ENCODE results near the gene ANKRD63.

ANKRD63 gene

GRCh38 chr15:40295877-40296560 is 13.2 kb upstream of the ANKRD63 start:
- TF ChIP-seq, protein P1, sequence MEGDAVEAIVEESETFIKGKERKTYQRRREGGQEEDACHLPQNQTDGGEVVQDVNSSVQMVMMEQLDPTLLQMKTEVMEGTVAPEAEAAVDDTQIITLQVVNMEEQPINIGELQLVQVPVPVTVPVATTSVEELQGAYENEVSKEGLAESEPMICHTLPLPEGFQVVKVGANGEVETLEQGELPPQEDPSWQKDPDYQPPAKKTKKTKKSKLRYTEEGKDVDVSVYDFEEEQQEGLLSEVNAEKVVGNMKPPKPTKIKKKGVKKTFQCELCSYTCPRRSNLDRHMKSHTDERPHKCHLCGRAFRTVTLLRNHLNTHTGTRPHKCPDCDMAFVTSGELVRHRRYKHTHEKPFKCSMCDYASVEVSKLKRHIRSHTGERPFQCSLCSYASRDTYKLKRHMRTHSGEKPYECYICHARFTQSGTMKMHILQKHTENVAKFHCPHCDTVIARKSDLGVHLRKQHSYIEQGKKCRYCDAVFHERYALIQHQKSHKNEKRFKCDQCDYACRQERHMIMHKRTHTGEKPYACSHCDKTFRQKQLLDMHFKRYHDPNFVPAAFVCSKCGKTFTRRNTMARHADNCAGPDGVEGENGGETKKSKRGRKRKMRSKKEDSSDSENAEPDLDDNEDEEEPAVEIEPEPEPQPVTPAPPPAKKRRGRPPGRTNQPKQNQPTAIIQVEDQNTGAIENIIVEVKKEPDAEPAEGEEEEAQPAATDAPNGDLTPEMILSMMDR (IDR thresholded peaks at IDR 0.05; ENCODE audit: borderline replicate concordance, insufficient read depth, low read depth, low read length) = no peak
- H3K4me3 ChIP-seq (ENCODE audit: low read depth, low read length) = no peak overlapping the region

DNA sequence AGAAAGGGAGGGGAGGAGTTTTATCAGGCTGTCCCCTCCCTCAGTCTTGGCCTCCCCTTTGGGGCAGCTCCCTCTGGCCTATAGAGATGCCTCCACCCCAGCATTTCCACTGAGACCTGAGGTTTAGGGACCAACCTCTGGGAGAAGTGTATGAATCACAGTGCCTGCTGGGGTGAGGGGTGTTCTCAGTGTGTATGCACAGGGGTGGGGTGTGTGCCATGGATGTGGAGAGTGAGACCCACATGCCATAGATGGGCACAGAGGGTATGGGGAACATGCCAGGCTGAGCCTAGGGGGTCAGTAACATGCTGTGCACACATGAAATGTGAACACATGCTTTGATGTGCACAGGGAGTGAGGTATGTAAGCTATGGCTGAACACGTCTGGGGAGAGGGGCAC is 12.4 kb upstream of the ANKRD63 start:
- H3K4me3 ChIP-seq (ENCODE audit: low read depth, low read length) = no peak overlapping the region
- TF ChIP-seq, protein P1 (IDR thresholded peaks at IDR 0.05; ENCODE audit: borderline replicate concordance, insufficient read depth, low read depth, low read length) = no peak

GRCh38 chr15:40293905-40294895 is 11.3 kb upstream of the ANKRD63 start:
- TF ChIP-seq, protein P1 (IDR thresholded peaks at IDR 0.05; ENCODE audit: borderline replicate concordance, insufficient read depth, low read depth, low read length) = no peak
- H3K4me3 ChIP-seq (ENCODE audit: low read depth, low read length) = no peak overlapping the region

- TF ChIP-seq, protein P1 (IDR thresholded peaks at IDR 0.05; ENCODE audit: borderline replicate concordance, insufficient read depth, low read depth, low read length) = no peak
- H3K4me3 ChIP-seq (ENCODE audit: low read depth, low read length) = no peak overlapping the region
Observed at GRCh38 chr15:40293006-40293405, 10.1 kb upstream of the ANKRD63 start.

- TF ChIP-seq, protein P1 (IDR thresholded peaks at IDR 0.05; ENCODE audit: borderline replicate concordance, insufficient read depth, low read depth, low read length) = no peak
Observed at GRCh38 chr15:40292246-40292645, 9.4 kb upstream of the ANKRD63 start.

GRCh38 chr15:40290918-40291574 is 8.2 kb upstream of the ANKRD63 start:
- no peak overlapping the region for H3K4me3 ChIP-seq (ENCODE audit: low read depth, low read length)

More at GRCh38 chr15:40292246-40292645, 9.4 kb upstream of the ANKRD63 start:
- no peak overlapping the region for H3K4me3 ChIP-seq (ENCODE audit: low read depth, low read length)

More at GRCh38 chr15:40290918-40291574, 8.2 kb upstream of the ANKRD63 start:
- TF ChIP-seq, protein P1 (IDR thresholded peaks at IDR 0.05; ENCODE audit: borderline replicate concordance, insufficient read depth, low read depth, low read length) = no peak
